GM20000 (cell line): ENCODE measurements around the gene KRTAP5-1.
A peak's percentile ranks its signal among the peaks of the same experiment; 100 is the strongest.
"Not testable (repeated sequence)": the region's sequence is repeated elsewhere in the genome, so short reads cannot be mapped to it uniquely, and the experiment has no call there.

ENCODE experiments used
- DNase-seq: peaks from one replicate; pipeline ENCODE4 v3.0.0; 2012; ENCODE audit warnings: low spot score
- CTCF ChIP-seq: IDR thresholded peaks from 2 replicates; pipeline ENCODE4 v1.5.1; 2012; ENCODE audit warnings: mild to moderate bottlenecking, control low read depth; ENCODE audit errors: extremely low read depth, missing control alignments

The KRTAP5-1 gene

GRCh38 chr11:1625541-1625940, 40.5 kb upstream of the KRTAP5-1 start:
- DNase-seq, result no peak
- TF ChIP-seq CTCF, result no peak

GRCh38 chr11:1624621-1625020, 39.5 kb upstream of the KRTAP5-1 start:
- no peak for TF ChIP-seq CTCF
- no peak for DNase-seq

- no peak for TF ChIP-seq CTCF
- DNase-seq, result no peak
Measured at GRCh38 chr11:1623716-1624115, 38.6 kb upstream of the KRTAP5-1 start.

- no peak for DNase-seq
- no peak for TF ChIP-seq CTCF
Measured at GRCh38 chr11:1622086-1622485, 37.0 kb upstream of the KRTAP5-1 start, which contains the start of gene KRTAP5-4. Gene KRTAP5-4, minus strand, starts transcription at chr11:1622138. Its CDS starts 45 bp downstream, at chr11:1622093.

- TF ChIP-seq CTCF, result no peak
- DNase-seq, result no peak
Measured at GRCh38 chr11:1619449-1619848, 34.4 kb upstream of the KRTAP5-1 start.

- no peak for DNase-seq
- no peak for TF ChIP-seq CTCF
Measured at GRCh38 chr11:1618231-1618630, 33.1 kb upstream of the KRTAP5-1 start.

GRCh38 chr11:1608363-1608762, 23.3 kb upstream of the KRTAP5-1 start, which contains the start of gene KRTAP5-3:
Gene KRTAP5-3, minus strand, starts transcription at chr11:1608463. Its CDS starts 78 bp downstream, at chr11:1608385.
- no peak for TF ChIP-seq CTCF
- DNase-seq, result no peak

GRCh38 chr11:1607901-1608300, 22.8 kb upstream of the KRTAP5-1 start:
- not testable (repeated sequence) for DNase-seq

GRCh38 chr11:1607156-1607845, 22.2 kb upstream of the KRTAP5-1 start:
- not testable (repeated sequence) for DNase-seq

- DNase-seq, result peak; percentile 84
Measured at GRCh38 chr11:1605923-1606322, 20.8 kb upstream of the KRTAP5-1 start.
